PC-3 (cell line): ENCODE results near the gene GALNT4.

Source experiments
- EZH2 ChIP-seq: fragments of 300-600 bp; sonication (generic); IDR thresholded peaks from one replicate; pipeline ENCODE4 v1.6.1; 2017; ENCODE audit warnings: antibody characterized with exemption, mild to moderate bottlenecking, low read length; ENCODE audit not compliant: unreplicated experiment
- EZH2phosphoT487 ChIP-seq: fragments of 300-600 bp; sonication (generic); IDR thresholded peaks from 2 replicates; pipeline ENCODE4 v1.6.1; 2018; ENCODE audit warnings: mild to moderate bottlenecking, antibody characterized with exemption, low read length, borderline replicate concordance
- TF ChIP-seq, protein P1 (sequence below): fragments of 300-600 bp; sonication (generic); conservative IDR thresholded peaks from 2 replicates; pipeline ENCODE4 v1.5.1; 2017; ENCODE audit warnings: antibody characterized with exemption, low read depth, mild to moderate bottlenecking, low read length

DNA sequence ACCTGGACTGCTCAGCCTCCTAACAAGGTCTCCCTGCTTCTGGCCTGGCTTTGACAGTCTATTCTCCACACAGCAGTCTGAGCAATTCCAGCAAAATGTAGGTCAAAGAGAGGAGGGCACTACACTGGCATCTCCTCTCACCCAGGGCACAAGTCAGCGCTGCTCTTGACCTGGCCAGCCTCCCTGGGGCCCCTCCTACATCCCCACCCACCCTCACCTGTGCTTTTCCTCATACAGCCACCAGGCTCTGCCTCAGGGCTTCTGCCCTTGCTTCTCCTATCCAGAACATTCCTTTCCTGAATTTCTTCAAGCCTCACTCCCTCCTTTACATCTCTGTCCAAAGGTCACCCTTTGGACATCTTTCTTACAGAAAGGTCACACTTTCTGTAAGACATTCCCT lies 33.7 kb downstream of the GALNT4 start:
- TF ChIP-seq EZH2phosphoT487 (no peak), EZH2 (no peak)
- TF ChIP-seq, protein P1, sequence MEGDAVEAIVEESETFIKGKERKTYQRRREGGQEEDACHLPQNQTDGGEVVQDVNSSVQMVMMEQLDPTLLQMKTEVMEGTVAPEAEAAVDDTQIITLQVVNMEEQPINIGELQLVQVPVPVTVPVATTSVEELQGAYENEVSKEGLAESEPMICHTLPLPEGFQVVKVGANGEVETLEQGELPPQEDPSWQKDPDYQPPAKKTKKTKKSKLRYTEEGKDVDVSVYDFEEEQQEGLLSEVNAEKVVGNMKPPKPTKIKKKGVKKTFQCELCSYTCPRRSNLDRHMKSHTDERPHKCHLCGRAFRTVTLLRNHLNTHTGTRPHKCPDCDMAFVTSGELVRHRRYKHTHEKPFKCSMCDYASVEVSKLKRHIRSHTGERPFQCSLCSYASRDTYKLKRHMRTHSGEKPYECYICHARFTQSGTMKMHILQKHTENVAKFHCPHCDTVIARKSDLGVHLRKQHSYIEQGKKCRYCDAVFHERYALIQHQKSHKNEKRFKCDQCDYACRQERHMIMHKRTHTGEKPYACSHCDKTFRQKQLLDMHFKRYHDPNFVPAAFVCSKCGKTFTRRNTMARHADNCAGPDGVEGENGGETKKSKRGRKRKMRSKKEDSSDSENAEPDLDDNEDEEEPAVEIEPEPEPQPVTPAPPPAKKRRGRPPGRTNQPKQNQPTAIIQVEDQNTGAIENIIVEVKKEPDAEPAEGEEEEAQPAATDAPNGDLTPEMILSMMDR: no peak
